ENCODE results near the gene COG6. TPM values are rescaled to one million over a fixed set of nuclear protein-coding genes. Genes with fewer than 3 reads are reported as not detected.

The COG6 gene
- total RNA-seq, 1 donor from 2014 or later, result 33.4 TPM

DNA sequence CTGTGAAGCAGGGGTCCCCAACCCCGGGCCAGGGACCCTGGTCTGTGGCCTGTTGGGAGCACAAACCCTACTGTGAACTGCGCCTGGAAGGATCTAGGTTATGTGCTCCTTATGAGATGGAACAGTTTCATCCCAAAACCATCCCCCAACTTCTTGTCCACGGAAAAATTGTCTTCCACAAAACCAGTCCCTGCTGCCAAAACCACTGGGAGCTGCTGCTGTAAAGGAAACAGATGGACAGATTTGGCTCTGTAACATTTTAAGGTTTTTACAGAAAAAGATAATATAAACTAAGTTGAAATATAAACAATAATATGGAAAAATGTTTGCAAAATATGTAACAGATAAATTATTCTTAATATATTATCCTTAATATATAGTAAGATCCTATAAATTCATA lies 73.7 kb downstream of the COG6 start:
- peaks cover 60% of the 10 kb centered on the region for H3K36me3 ChIP-seq
- no peaks in the 10 kb centered on the region for H3K4me1 ChIP-seq
- H3K27ac ChIP-seq (replicated peaks), result no peak overlapping the region
- intact Hi-C loops (cut with micrococcal nuclease), result no loop called here
- TF ChIP-seq, protein P1, sequence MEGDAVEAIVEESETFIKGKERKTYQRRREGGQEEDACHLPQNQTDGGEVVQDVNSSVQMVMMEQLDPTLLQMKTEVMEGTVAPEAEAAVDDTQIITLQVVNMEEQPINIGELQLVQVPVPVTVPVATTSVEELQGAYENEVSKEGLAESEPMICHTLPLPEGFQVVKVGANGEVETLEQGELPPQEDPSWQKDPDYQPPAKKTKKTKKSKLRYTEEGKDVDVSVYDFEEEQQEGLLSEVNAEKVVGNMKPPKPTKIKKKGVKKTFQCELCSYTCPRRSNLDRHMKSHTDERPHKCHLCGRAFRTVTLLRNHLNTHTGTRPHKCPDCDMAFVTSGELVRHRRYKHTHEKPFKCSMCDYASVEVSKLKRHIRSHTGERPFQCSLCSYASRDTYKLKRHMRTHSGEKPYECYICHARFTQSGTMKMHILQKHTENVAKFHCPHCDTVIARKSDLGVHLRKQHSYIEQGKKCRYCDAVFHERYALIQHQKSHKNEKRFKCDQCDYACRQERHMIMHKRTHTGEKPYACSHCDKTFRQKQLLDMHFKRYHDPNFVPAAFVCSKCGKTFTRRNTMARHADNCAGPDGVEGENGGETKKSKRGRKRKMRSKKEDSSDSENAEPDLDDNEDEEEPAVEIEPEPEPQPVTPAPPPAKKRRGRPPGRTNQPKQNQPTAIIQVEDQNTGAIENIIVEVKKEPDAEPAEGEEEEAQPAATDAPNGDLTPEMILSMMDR (IDR thresholded peaks at IDR 0.05; ENCODE audit: borderline replicate concordance), result no peak
- H3K27me3 ChIP-seq (ENCODE audit: low read depth), result no peaks in the 10 kb centered on the region
- no peaks in the 10 kb centered on the region for H3K9me3 ChIP-seq (replicated peaks)
- H3K4me3 ChIP-seq, result no peak overlapping the region
- no peak for DNase-seq

DNA sequence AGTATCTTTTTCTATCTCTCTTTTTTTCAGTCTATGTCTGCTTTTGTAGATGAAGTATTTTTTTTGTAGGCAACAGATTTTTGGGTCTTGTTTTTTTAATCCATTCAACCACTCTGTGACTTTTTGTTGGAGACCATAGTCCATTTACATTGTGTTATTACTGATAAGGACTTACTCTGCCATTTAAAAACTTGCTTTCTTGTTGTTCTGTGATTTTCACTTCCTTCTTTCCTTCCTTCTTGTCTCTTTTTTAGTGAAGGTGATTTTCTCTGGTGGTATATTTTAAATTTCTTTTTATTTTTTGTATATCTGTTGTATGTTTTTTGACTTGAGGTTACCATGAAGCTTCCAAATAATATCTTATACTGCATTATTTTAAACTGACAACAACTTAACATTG lies 79.5 kb downstream of the COG6 start:
- DNase-seq, result no peak
- peaks cover 42% of the 10 kb centered on the region for H3K36me3 ChIP-seq
- intact Hi-C loops (cut with micrococcal nuclease), result no loop called here
- H3K9me3 ChIP-seq (replicated peaks), result no peaks in the 10 kb centered on the region
- H3K4me1 ChIP-seq, result no peaks in the 10 kb centered on the region
- H3K4me3 ChIP-seq, result no peak overlapping the region
- TF ChIP-seq, protein P1 (IDR thresholded peaks at IDR 0.05; ENCODE audit: borderline replicate concordance), result no peak
- H3K27me3 ChIP-seq (ENCODE audit: low read depth), result no peaks in the 10 kb centered on the region
- H3K27ac ChIP-seq (replicated peaks), result no peak overlapping the region

DNA sequence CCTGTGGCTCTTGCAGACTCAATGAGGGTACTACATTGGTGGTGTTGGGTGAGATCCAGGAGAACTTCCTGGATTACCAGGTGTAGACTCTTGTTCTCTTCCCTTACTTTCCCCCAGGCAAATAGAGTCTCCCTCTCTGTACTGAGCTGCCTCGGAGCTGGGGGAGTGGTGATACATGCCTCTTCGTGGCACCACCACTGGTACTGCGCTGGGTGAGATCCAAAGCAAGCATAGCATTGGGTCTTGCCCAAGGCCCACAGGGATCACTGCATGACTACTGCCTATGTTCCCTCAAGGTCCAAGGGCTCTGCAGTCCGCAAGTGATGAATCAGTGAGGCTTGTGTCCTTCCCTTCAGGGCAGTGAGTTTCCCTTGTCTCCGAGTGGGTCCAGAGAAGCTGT lies 81.6 kb downstream of the COG6 start:
- no peak for DNase-seq
- Histone ChIP-seq H3K9me3 (replicated peaks) (no peaks in the 10 kb centered on the region), H3K4me3 (no peak overlapping the region), H3K36me3 (peaks cover 56% of the 10 kb centered on the region), H3K27ac (replicated peaks) (no peak overlapping the region), H3K27me3 (ENCODE audit: low read depth) (no peaks in the 10 kb centered on the region), H3K4me1 (no peaks in the 10 kb centered on the region)
- intact Hi-C loops (cut with micrococcal nuclease), result no loop called here
- TF ChIP-seq, protein P1 (IDR thresholded peaks at IDR 0.05; ENCODE audit: borderline replicate concordance), result no peak

DNA sequence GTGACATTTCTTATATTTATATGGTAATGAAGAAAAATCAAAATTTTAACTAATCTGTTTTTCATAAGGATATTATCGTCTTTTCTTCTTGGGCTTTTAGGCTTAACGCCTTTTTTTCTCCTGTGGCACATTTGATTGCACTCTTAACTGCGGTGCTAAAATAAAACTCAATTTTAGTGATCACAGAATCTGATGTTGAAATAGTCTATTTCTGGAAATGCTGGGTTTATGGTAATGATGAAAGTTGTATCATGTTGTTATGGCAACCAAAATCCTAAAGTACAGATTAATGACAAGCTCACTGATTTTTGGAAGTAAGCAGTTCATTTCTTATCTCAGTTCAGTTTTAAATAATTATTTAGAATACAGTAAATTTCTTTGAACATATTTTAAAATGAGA lies 85.3 kb downstream of the COG6 start:
- peaks cover 39% of the 10 kb centered on the region for H3K36me3 ChIP-seq
- intact Hi-C loops (cut with micrococcal nuclease), result no loop called here
- H3K4me1 ChIP-seq, result no peaks in the 10 kb centered on the region
- no peak overlapping the region for H3K27ac ChIP-seq (replicated peaks)
- H3K4me3 ChIP-seq, result no peak overlapping the region
- no peak for DNase-seq
- peaks cover 8% of the 10 kb centered on the region for H3K9me3 ChIP-seq (replicated peaks)
- TF ChIP-seq, protein P1 (IDR thresholded peaks at IDR 0.05; ENCODE audit: borderline replicate concordance), result no peak
- no peaks in the 10 kb centered on the region for H3K27me3 ChIP-seq (ENCODE audit: low read depth)

DNA sequence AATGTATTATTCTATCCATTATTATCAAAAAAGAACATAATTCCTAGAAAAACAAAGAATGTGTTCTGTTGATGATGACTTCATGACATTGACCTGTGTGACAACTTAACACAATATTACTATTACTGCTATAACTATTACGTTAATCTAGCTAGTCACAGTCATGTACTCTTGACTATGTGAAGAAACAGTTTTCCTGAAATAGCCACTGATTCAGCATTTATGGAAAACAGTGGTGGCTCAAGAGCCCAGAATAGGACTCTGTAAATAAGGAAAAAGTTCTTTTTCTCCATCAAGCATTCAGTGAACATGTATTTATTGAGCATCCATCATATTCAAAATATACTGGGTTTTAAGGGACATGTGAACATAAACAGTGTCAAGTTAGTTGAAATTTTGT lies 93.5 kb downstream of the COG6 start:
- Histone ChIP-seq H3K27ac (replicated peaks) (no peak overlapping the region), H3K9me3 (replicated peaks) (peaks cover 8% of the 10 kb centered on the region), H3K36me3 (peaks cover 21% of the 10 kb centered on the region), H3K4me3 (no peak overlapping the region), H3K4me1 (no peaks in the 10 kb centered on the region), H3K27me3 (ENCODE audit: low read depth) (no peaks in the 10 kb centered on the region)
- TF ChIP-seq, protein P1 (IDR thresholded peaks at IDR 0.05; ENCODE audit: borderline replicate concordance), result no peak
- intact Hi-C loops (cut with micrococcal nuclease), result no loop called here
- DNase-seq, result no peak

DNA sequence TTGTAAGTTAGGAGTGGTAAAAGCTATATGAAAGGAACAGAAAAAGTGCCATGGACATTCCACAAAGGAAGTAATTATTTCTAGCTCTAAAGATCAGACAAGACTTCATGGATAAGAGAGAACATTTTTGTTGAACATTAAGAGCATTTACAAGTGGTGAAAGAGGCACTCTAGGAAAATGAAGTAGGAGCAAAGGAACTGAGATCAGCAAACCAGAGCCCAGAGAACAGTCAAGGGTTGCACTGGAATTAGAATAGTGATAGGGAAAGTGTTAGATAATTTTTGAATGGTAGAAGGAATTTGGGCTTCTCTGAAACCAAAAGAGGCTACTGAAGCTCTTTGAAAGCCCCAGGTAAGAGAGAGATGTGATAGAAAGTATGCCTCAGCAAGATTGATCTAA lies 94.1 kb downstream of the COG6 start:
- H3K27ac ChIP-seq (replicated peaks), result no peak overlapping the region
- intact Hi-C loops (cut with micrococcal nuclease), result no loop called here
- H3K4me3 ChIP-seq, result no peak overlapping the region
- TF ChIP-seq, protein P1 (IDR thresholded peaks at IDR 0.05; ENCODE audit: borderline replicate concordance), result no peak
- H3K36me3 ChIP-seq, result peaks cover 21% of the 10 kb centered on the region
- H3K4me1 ChIP-seq, result no peaks in the 10 kb centered on the region
- no peaks in the 10 kb centered on the region for H3K27me3 ChIP-seq (ENCODE audit: low read depth)
- DNase-seq, result no peak
- H3K9me3 ChIP-seq (replicated peaks), result peaks cover 8% of the 10 kb centered on the region

Measured in left ventricle myocardium inferior (tissue), 1 donor.